ENCODE data around the gene HSD17B2.

Gene HSD17B2

DNA sequence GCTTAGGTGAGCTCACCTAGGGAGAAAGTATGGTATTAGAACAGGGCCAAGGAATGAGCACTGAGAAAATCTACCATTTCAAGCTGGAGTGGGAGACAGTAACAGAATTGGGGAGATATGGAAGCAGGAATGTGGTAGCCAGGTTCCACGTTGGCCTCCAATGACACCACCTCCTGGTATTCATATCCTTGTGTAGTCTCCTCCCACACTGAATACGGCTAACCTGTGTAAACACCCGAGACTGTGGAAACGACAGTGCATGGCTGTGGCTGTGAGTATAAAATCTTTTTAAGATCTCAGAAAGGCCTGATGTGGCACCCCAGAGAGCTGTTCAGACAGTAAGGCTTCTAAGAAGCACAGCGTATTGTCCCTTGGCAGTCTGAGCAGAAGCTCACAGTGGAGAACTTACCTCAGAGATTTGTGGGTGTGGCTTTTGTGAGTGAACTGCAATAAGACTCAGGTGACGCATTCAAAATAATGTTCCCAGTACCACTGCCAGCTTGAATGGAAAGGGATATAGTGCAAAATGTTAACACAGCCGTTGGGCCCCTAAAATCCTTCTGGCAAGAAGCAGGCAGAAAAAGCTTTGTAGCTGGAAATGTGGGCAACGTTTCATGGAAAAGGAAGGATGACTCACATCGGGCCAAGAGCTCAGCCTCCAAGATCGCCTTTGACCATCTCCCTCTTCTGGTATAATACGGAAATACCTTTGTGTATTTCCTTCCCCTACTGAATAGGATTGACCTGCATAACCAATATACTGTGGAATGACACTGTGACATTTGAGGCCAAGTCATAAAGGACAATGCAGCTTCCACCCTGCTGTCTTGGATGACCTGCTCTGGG lies 38.2 kb upstream of the HSD17B2 start:
- H3F3A ChIP-seq (ENCODE audit: control insufficient read depth, insufficient read depth) = no peaks in the 10 kb centered on the region
- no peaks in the 10 kb centered on the region for H3K4me1 ChIP-seq (ENCODE audit: control insufficient read depth, low read length)
- H3K27ac ChIP-seq (ENCODE audit: low read depth, low read length) = no peak overlapping the region
- TF ChIP-seq, protein P1, sequence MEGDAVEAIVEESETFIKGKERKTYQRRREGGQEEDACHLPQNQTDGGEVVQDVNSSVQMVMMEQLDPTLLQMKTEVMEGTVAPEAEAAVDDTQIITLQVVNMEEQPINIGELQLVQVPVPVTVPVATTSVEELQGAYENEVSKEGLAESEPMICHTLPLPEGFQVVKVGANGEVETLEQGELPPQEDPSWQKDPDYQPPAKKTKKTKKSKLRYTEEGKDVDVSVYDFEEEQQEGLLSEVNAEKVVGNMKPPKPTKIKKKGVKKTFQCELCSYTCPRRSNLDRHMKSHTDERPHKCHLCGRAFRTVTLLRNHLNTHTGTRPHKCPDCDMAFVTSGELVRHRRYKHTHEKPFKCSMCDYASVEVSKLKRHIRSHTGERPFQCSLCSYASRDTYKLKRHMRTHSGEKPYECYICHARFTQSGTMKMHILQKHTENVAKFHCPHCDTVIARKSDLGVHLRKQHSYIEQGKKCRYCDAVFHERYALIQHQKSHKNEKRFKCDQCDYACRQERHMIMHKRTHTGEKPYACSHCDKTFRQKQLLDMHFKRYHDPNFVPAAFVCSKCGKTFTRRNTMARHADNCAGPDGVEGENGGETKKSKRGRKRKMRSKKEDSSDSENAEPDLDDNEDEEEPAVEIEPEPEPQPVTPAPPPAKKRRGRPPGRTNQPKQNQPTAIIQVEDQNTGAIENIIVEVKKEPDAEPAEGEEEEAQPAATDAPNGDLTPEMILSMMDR (IDR thresholded peaks at IDR 0.05; ENCODE audit: low read depth, low read length, poor library complexity, severe bottlenecking) = no peak
- TF ChIP-seq EZH2phosphoT487 (IDR thresholded peaks at IDR 0.05; ENCODE audit: borderline replicate concordance, low read length) = no peak
- H3K4me2 ChIP-seq (ENCODE audit: low read length) = no peak overlapping the region
- no peaks in the 10 kb centered on the region for H4K20me1 ChIP-seq (ENCODE audit: control insufficient read depth, insufficient read depth, low read depth, low read length)
- H3K79me2 ChIP-seq (ENCODE audit: control insufficient read depth, low read length) = no peaks in the 10 kb centered on the region
- no peaks in the 10 kb centered on the region for H3K27me3 ChIP-seq (ENCODE audit: control insufficient read depth, low read length)
- no peak overlapping the region for H3K4me3 ChIP-seq (ENCODE audit: low read length)
- no peaks in the 10 kb centered on the region for H3K9me3 ChIP-seq (ENCODE audit: control insufficient read depth, insufficient read depth, low read length)
- no peaks in the 10 kb centered on the region for H3K9me2 ChIP-seq (replicated peaks; ENCODE audit: control insufficient read depth, low read length)
- peaks cover 8% of the 10 kb centered on the region; the same call in 1 of the 2 replicates for H3K36me3 ChIP-seq (ENCODE audit: control insufficient read depth, low read length)

DNA sequence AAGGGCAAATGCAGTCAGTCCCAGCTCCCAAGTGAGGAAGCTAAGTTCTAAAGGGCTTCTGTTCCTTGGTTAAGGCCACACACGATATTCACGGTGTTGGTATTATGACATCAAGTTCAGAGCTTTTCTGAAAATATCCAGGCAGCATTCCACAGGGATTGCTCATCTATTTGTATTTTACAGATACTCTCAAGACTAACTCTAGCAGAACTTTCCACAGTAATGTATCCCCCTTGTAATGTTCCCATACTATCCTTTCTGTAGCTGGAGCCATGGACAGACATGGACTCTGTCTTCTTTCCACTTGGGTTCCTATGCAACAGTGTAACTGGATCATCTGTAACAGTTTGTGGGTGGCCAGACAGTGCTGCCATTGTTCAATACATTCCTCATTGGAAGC lies 37.3 kb upstream of the HSD17B2 start:
- H3F3A ChIP-seq (ENCODE audit: control insufficient read depth, insufficient read depth) = no peaks in the 10 kb centered on the region
- no peak overlapping the region for H3K27ac ChIP-seq (ENCODE audit: low read depth, low read length)

GRCh38 chr16:82002831-82003230 lies 32.2 kb upstream of the HSD17B2 start:
- no peaks in the 10 kb centered on the region for H3K9me2 ChIP-seq (replicated peaks; ENCODE audit: control insufficient read depth, low read length)
- peaks cover 8% of the 10 kb centered on the region; the same call in 1 of the 2 replicates for H3K36me3 ChIP-seq (ENCODE audit: control insufficient read depth, low read length)
- no peak overlapping the region for H3K4me2 ChIP-seq (ENCODE audit: low read length)
- no peaks in the 10 kb centered on the region for H3F3A ChIP-seq (ENCODE audit: control insufficient read depth, insufficient read depth)
- H4K20me1 ChIP-seq (ENCODE audit: control insufficient read depth, insufficient read depth, low read depth, low read length) = no peaks in the 10 kb centered on the region
- no peaks in the 10 kb centered on the region for H3K4me1 ChIP-seq (ENCODE audit: control insufficient read depth, low read length)
- no peak overlapping the region for H3K4me3 ChIP-seq (ENCODE audit: low read length)
- H3K79me2 ChIP-seq (ENCODE audit: control insufficient read depth, low read length) = no peaks in the 10 kb centered on the region
- H3K27ac ChIP-seq (ENCODE audit: low read depth, low read length) = no peak overlapping the region
- H3K9me3 ChIP-seq (ENCODE audit: control insufficient read depth, insufficient read depth, low read length) = no peaks in the 10 kb centered on the region
- H3K27me3 ChIP-seq (ENCODE audit: control insufficient read depth, low read length) = no peaks in the 10 kb centered on the region
- no peak for TF ChIP-seq EZH2phosphoT487 (IDR thresholded peaks at IDR 0.05; ENCODE audit: borderline replicate concordance, low read length)
- TF ChIP-seq, protein P1 (IDR thresholded peaks at IDR 0.05; ENCODE audit: low read depth, low read length, poor library complexity, severe bottlenecking) = no peak

More for the DNA sequence above, 37.3 kb upstream of the HSD17B2 start:
- Histone ChIP-seq H3K4me3 (ENCODE audit: low read length) (no peak overlapping the region), H3K4me1 (ENCODE audit: control insufficient read depth, low read length) (no peaks in the 10 kb centered on the region), H3K79me2 (ENCODE audit: control insufficient read depth, low read length) (no peaks in the 10 kb centered on the region), H4K20me1 (ENCODE audit: control insufficient read depth, insufficient read depth, low read depth, low read length) (no peaks in the 10 kb centered on the region), H3K36me3 (ENCODE audit: control insufficient read depth, low read length) (peaks cover 8% of the 10 kb centered on the region; the same call in 1 of the 2 replicates), H3K9me3 (ENCODE audit: control insufficient read depth, insufficient read depth, low read length) (no peaks in the 10 kb centered on the region), H3K9me2 (replicated peaks; ENCODE audit: control insufficient read depth, low read length) (no peaks in the 10 kb centered on the region), H3K27me3 (ENCODE audit: control insufficient read depth, low read length) (no peaks in the 10 kb centered on the region), H3K4me2 (ENCODE audit: low read length) (no peak overlapping the region)
- TF ChIP-seq, protein P1 (IDR thresholded peaks at IDR 0.05; ENCODE audit: low read depth, low read length, poor library complexity, severe bottlenecking) = no peak
- no peak for TF ChIP-seq EZH2phosphoT487 (IDR thresholded peaks at IDR 0.05; ENCODE audit: borderline replicate concordance, low read length)
